HCT116 (cell line): Measurements from ENCODE around the gene DLG5. TPM values are rescaled to one million over a fixed set of nuclear protein-coding genes. Genes with fewer than 3 reads are reported as not detected.

Experiments
- ATAC-seq: fragments of 200-7000 bp; cut with Tn5 transposase; 2 replicates; pipeline ENCODE4 v1.9.1; 2020; ENCODE audit warnings: mild to moderate bottlenecking, moderate library complexity
- BruUV-seq: library from RNA; stranded (reverse); fragments of 400-500 nt; replicated peaks from 2 replicates; lab custom pipeline; 2021; lab: Mats Ljungman, UMichigan
- CTCF ChIA-PET: fragments of 300-600 bp; sonication (Branson Sonifier 250); formaldehyde crosslinking; loops from one replicate; lab custom pipeline; 2021; ENCODE audit warnings: antibody characterized with exemption; lab: Charles Lee
- POLR2A ChIA-PET: fragments of 300-600, 350-600 bp; sonication (Branson Sonifier 250); formaldehyde crosslinking; loops from one replicate; lab custom pipeline; 2021; ENCODE audit warnings: antibody characterized with exemption; lab: Charles Lee
- RAD21 ChIA-PET, 2 experiments: fragments of 300-600 bp; sonication (Branson Sonifier 250); formaldehyde crosslinking; loops; one replicate each; lab custom pipeline; 2023; ENCODE audit warnings: low total read pairs in 2 of 2; ENCODE audit not compliant: uncharacterized antibody in 2 of 2, unreplicated experiment in 2 of 2, low non-redundant PET in 1 of 2; lab: Charles Lee
- DNase-seq: peaks from one replicate; pipeline ENCODE4 v3.0.0-alpha.2; 2010; ENCODE audit warnings: low read depth, low spot score
- H2AFZ ChIP-seq: fragments of 200-600 bp; shearing (Covaris generic), sonication (generic); 2 replicates; pipeline ENCODE4 v1.6.1; 2017; ENCODE audit warnings: low read depth, mixed run types, mixed read lengths, antibody characterized with exemption, low read length; ENCODE audit not compliant: poor library complexity, severe bottlenecking
- H3K27ac ChIP-seq: 2 replicates; pipeline ENCODE4 v1.5.1; 2012; ENCODE audit warnings: low read depth, low read length
- H3K27me3 ChIP-seq: fragments of 200-600 bp; sonication (generic); 2 replicates; pipeline ENCODE4 v1.6.1; 2016; ENCODE audit warnings: mixed run types, low read length, mixed read lengths; ENCODE audit not compliant: insufficient read depth
- H3K36me3 ChIP-seq, 2 experiments: fragments of 200-500 bp in 1 of 2; fragments of 200-600 bp in 1 of 2; sonication (Bioruptor generic) in 1 of 2; sonication (generic) in 1 of 2; 2 replicates each; pipeline versions ENCODE4 v1.5.1 to v1.6.1; 2014 to 2016; ENCODE audit warnings: low read length in 2 of 2, inconsistent platforms in 1 of 2, mixed read lengths in 1 of 2, mixed run types in 1 of 2; ENCODE audit not compliant: insufficient read depth in 2 of 2, control insufficient read depth in 1 of 2
- H3K4me1 ChIP-seq, 2 experiments: fragments of 200-600 bp in 1 of 2; sonication (generic) in 1 of 2; 2 replicates each; pipeline versions ENCODE4 v1.5.1 to v1.6.1; 2012 to 2017; ENCODE audit warnings: low read length in 2 of 2, inconsistent platforms in 1 of 2, mild to moderate bottlenecking in 1 of 2, mixed read lengths in 1 of 2, mixed run types in 1 of 2, moderate library complexity in 1 of 2; ENCODE audit not compliant: insufficient read depth in 2 of 2, control insufficient read depth in 1 of 2
- H3K4me2 ChIP-seq: fragments of 200-600 bp; sonication (generic); 2 replicates; pipeline ENCODE4 v1.6.1; 2017; ENCODE audit warnings: mixed run types, low read length, mixed read lengths
- H3K4me3 ChIP-seq, 2 experiments: fragments of 200-600 bp in 1 of 2; sonication (generic) in 1 of 2; replicated peaks in 1 of 2; 2 replicates each; pipeline ENCODE4 v1.5.1; 2011 to 2016; ENCODE audit warnings: low read length in 2 of 2, control low read depth in 1 of 2, low read depth in 1 of 2, mild to moderate bottlenecking in 1 of 2, mixed read lengths in 1 of 2, mixed run types in 1 of 2
- H3K79me2 ChIP-seq: fragments of 200-600 bp; sonication (generic); 2 replicates; pipeline ENCODE4 v1.6.1; 2017; ENCODE audit warnings: mild to moderate bottlenecking, mixed run types, low read length, moderate library complexity, mixed read lengths; ENCODE audit not compliant: insufficient read depth
- H3K9ac ChIP-seq: fragments of 200-600 bp; sonication (generic); 2 replicates; pipeline ENCODE4 v1.6.1; 2016; ENCODE audit warnings: low read length, mixed read lengths
- H3K9me2 ChIP-seq: fragments of 200-600 bp; sonication (generic), shearing (Covaris generic); 2 replicates; pipeline ENCODE4 v1.6.1; 2017; ENCODE audit warnings: mixed run types, mild to moderate bottlenecking, moderate library complexity; ENCODE audit not compliant: insufficient read depth
- H3K9me3 ChIP-seq, 2 experiments: fragments of 200-500 bp in 1 of 2; fragments of 200-600 bp in 1 of 2; sonication (Bioruptor generic) in 1 of 2; sonication (generic) in 1 of 2; 2 replicates each; pipeline ENCODE4 v1.6.1; 2014 to 2017; ENCODE audit warnings: low read length in 2 of 2, mixed read lengths in 2 of 2, inconsistent platforms in 1 of 2, low read depth in 1 of 2, mild to moderate bottlenecking in 1 of 2, mixed run types in 1 of 2, moderate library complexity in 1 of 2; ENCODE audit not compliant: control insufficient read depth in 1 of 2, insufficient read depth in 1 of 2
- H4K20me1 ChIP-seq: fragments of 200-600 bp; sonication (generic), shearing (Covaris generic); 2 replicates; pipeline ENCODE4 v1.6.1; 2017; ENCODE audit warnings: mixed run types, mild to moderate bottlenecking, moderate library complexity; ENCODE audit not compliant: insufficient read depth
- CBX3 ChIP-seq: IDR thresholded peaks from 2 replicates; pipeline ENCODE4 v1.6.1; 2012; ENCODE audit warnings: low read depth
- CTCF ChIP-seq, 3 experiments: fragments of 200-600 bp in 1 of 3; sonication (generic) in 1 of 3; IDR thresholded peaks in 2 of 3; conservative IDR thresholded peaks in 1 of 3; 2 replicates each; pipeline ENCODE4 v1.5.1; 2012 to 2017; ENCODE audit warnings: low read depth in 2 of 3, low read length in 2 of 3, antibody characterized with exemption in 1 of 3, borderline replicate concordance in 1 of 3, control low read depth in 1 of 3, mild to moderate bottlenecking in 1 of 3, mixed read lengths in 1 of 3, mixed run types in 1 of 3, moderate library complexity in 1 of 3; ENCODE audit not compliant: insufficient read depth in 1 of 3
- EGR1 ChIP-seq: IDR thresholded peaks from 2 replicates; pipeline ENCODE4 v1.6.1; 2012; ENCODE audit warnings: low read depth
- EZH2phosphoT487 ChIP-seq: fragments of 200-600 bp; IDR thresholded peaks from 2 replicates; pipeline ENCODE4 v1.6.1; 2018; ENCODE audit warnings: antibody characterized with exemption, borderline replicate concordance
- MAX ChIP-seq: IDR thresholded peaks from 2 replicates; pipeline ENCODE4 v1.6.1; 2012
- POLR2A ChIP-seq: IDR thresholded peaks from 2 replicates; pipeline ENCODE4 v1.7.0; 2011; ENCODE audit warnings: borderline replicate concordance; ENCODE audit not compliant: insufficient read depth, insufficient read length; ENCODE audit errors: extremely low read depth
- RAD21 ChIP-seq: IDR thresholded peaks from 2 replicates; pipeline ENCODE4 v1.6.1; 2012; ENCODE audit warnings: low read depth, mild to moderate bottlenecking
- REST ChIP-seq: IDR thresholded peaks from 2 replicates; pipeline ENCODE4 v1.6.1; 2012; ENCODE audit warnings: low read depth
- SIN3A ChIP-seq: IDR thresholded peaks from 2 replicates; pipeline ENCODE4 v1.6.1; 2012; ENCODE audit warnings: low read depth
- SP1 ChIP-seq: IDR thresholded peaks from 2 replicates; pipeline ENCODE4 v1.6.1; 2012; ENCODE audit warnings: low read depth
- SRF ChIP-seq: IDR thresholded peaks from 2 replicates; pipeline ENCODE4 v1.6.1; 2012; ENCODE audit warnings: low read depth
- ZFX ChIP-seq: fragments of 450-650 bp; IDR thresholded peaks from 2 replicates; pipeline ENCODE4 v1.6.1; 2017
- intact Hi-C: fragments of 100-400 bp; cut with micrococcal nuclease; formaldehyde crosslinking; loops from 2 replicates; pipeline ENCODE4 v1.10.0; 2022
- total RNA-seq: library from RNA; stranded (reverse); gene quantifications from one replicate; pipeline ENCODE4 v1.2.1, GENCODE V29; 2021; ENCODE audit not compliant: unreplicated experiment

Gene DLG5
- total RNA-seq, 1 experiment from 2014 or later = 44.8 TPM

GRCh38 chr10:77869626-77870420, 56.7 kb downstream of the DLG5 start:
- H3K27ac ChIP-seq = no peak overlapping the region

GRCh38 chr10:77868523-77868922, 58.0 kb downstream of the DLG5 start:
- H2AFZ ChIP-seq = no peak overlapping the region
- RAD21 ChIA-PET = no interaction called here
- H3K9me2 ChIP-seq = no peaks in the 10 kb centered on the region
- TF ChIP-seq EGR1 (no peak), ZFX (no peak), SRF (no peak), POLR2A (no peak), MAX (no peak), REST (no peak), CTCF (IDR thresholded peaks at IDR 0.05 in 2 of 3, conservative IDR thresholded peaks at IDR 0.05 in 1 of 3; ENCODE audit: borderline replicate concordance in 1 of 3, insufficient read depth in 1 of 3, low read depth in 2 of 3, low read length in 2 of 3) (no peak)
- TF ChIP-seq, all 23 proteins: peak for 0
- DNase-seq (no peak), ATAC-seq (no peak)
- Histone ChIP-seq H3K27ac (no peak overlapping the region), H3K4me2 (no peak overlapping the region), H3K9me3 (no peaks in the 10 kb centered on the region), H3K36me3 (no peaks in the 10 kb centered on the region), H3K9ac (no peak overlapping the region), H3K79me2 (peaks cover 12% of the 10 kb centered on the region; the same call in 1 of the 2 replicates), H3K27me3 (no peaks in the 10 kb centered on the region), H3K4me3 (no peak overlapping the region), H3K4me1 (peaks cover 7 to 22% of the 10 kb centered on the region in 2 experiments), H4K20me1 (no peaks in the 10 kb centered on the region)
- no TSS peak for BruUV-seq
- ChIA-PET POLR2A (no interaction called here), CTCF (no interaction called here)
- intact Hi-C loops = no loop called here

More at GRCh38 chr10:77869626-77870420, 56.7 kb downstream of the DLG5 start:
- BruUV-seq = no TSS peak
- POLR2A ChIA-PET = no interaction called here
- Histone ChIP-seq H3K9ac (no peak overlapping the region), H3K4me2 (no peak overlapping the region), H3K36me3 (no peaks in the 10 kb centered on the region), H3K4me1 (peaks cover 20 to 35% of the 10 kb centered on the region in 2 experiments), H4K20me1 (no peaks in the 10 kb centered on the region), H3K9me3 (no peaks in the 10 kb centered on the region), H3K27me3 (no peaks in the 10 kb centered on the region), H3K4me3 (no peak overlapping the region), H3K79me2 (peaks cover 26% of the 10 kb centered on the region), H3K9me2 (no peaks in the 10 kb centered on the region), H2AFZ (no peak overlapping the region)
- RAD21 ChIA-PET = interaction anchor here in 1 of 2 experiments (0.5 kb wide), 1 partner anchor 20 kb away, joined by 3 read pairs; no protein-coding TSS in a partner anchor
- CTCF ChIA-PET = no interaction called here
- intact Hi-C loops = no loop called here
- ATAC-seq (no peak), DNase-seq (no peak)
- no peak for TF ChIP-seq SIN3A
- no peak for TF ChIP-seq RAD21
- no peak for TF ChIP-seq EZH2phosphoT487
- TF ChIP-seq SP1 = no peak
- TF ChIP-seq MAX = no peak
- TF ChIP-seq CBX3 = no peak
